ENCODE measurements around the gene ITGA6.

The ITGA6 gene

GRCh38 chr2:172402198-172402597, 25.2 kb upstream of the ITGA6 start:
- Histone ChIP-seq H3K27ac (ENCODE audit: low read depth, low read length) (no peak overlapping the region), H3K9ac (ENCODE audit: low read length) (no peak overlapping the region), H3K9me3 (ENCODE audit: control insufficient read depth, insufficient read depth, low read depth, low read length) (no peaks in the 10 kb centered on the region), H3K4me3 (ENCODE audit: low read depth, low read length) (no peak overlapping the region), H3K36me3 (ENCODE audit: control insufficient read depth, insufficient read depth, low read length) (no peaks in the 10 kb centered on the region), H3K27me3 (ENCODE audit: control insufficient read depth, insufficient read depth, low read length) (no peaks in the 10 kb centered on the region), H3K4me1 (ENCODE audit: control insufficient read depth, insufficient read depth, low read length) (no peaks in the 10 kb centered on the region)

GRCh38 chr2:172403402-172403801, 24.0 kb upstream of the ITGA6 start:
- Histone ChIP-seq H3K9me3 (ENCODE audit: control insufficient read depth, insufficient read depth, low read depth, low read length) (no peaks in the 10 kb centered on the region), H3K9ac (ENCODE audit: low read length) (no peak overlapping the region), H3K36me3 (ENCODE audit: control insufficient read depth, insufficient read depth, low read length) (no peaks in the 10 kb centered on the region), H3K4me3 (ENCODE audit: low read depth, low read length) (no peak overlapping the region), H3K27me3 (ENCODE audit: control insufficient read depth, insufficient read depth, low read length) (no peaks in the 10 kb centered on the region), H3K4me1 (ENCODE audit: control insufficient read depth, insufficient read depth, low read length) (no peaks in the 10 kb centered on the region), H3K27ac (ENCODE audit: low read depth, low read length) (no peak overlapping the region)

- Histone ChIP-seq H3K36me3 (ENCODE audit: control insufficient read depth, insufficient read depth, low read length) (no peaks in the 10 kb centered on the region), H3K4me3 (ENCODE audit: low read depth, low read length) (no peak overlapping the region), H3K27ac (ENCODE audit: low read depth, low read length) (no peak overlapping the region), H3K4me1 (ENCODE audit: control insufficient read depth, insufficient read depth, low read length) (no peaks in the 10 kb centered on the region), H3K9me3 (ENCODE audit: control insufficient read depth, insufficient read depth, low read depth, low read length) (no peaks in the 10 kb centered on the region), H3K9ac (ENCODE audit: low read length) (no peak overlapping the region), H3K27me3 (ENCODE audit: control insufficient read depth, insufficient read depth, low read length) (no peaks in the 10 kb centered on the region)
Observed at GRCh38 chr2:172403881-172404468, 23.4 kb upstream of the ITGA6 start.

- H3K4me1 ChIP-seq (ENCODE audit: control insufficient read depth, insufficient read depth, low read length) = no peaks in the 10 kb centered on the region
- no peaks in the 10 kb centered on the region for H3K27me3 ChIP-seq (ENCODE audit: control insufficient read depth, insufficient read depth, low read length)
Observed at GRCh38 chr2:172404824-172405223, 22.6 kb upstream of the ITGA6 start.

GRCh38 chr2:172405673-172406072, 21.7 kb upstream of the ITGA6 start:
- H3K9ac ChIP-seq (ENCODE audit: low read length) = no peak overlapping the region
- no peaks in the 10 kb centered on the region for H3K9me3 ChIP-seq (ENCODE audit: control insufficient read depth, insufficient read depth, low read depth, low read length)
- H3K36me3 ChIP-seq (ENCODE audit: control insufficient read depth, insufficient read depth, low read length) = no peaks in the 10 kb centered on the region
- H3K27me3 ChIP-seq (ENCODE audit: control insufficient read depth, insufficient read depth, low read length) = no peaks in the 10 kb centered on the region
- H3K27ac ChIP-seq (ENCODE audit: low read depth, low read length) = no peak overlapping the region
- H3K4me1 ChIP-seq (ENCODE audit: control insufficient read depth, insufficient read depth, low read length) = no peaks in the 10 kb centered on the region
- no peak overlapping the region for H3K4me3 ChIP-seq (ENCODE audit: low read depth, low read length)

More at GRCh38 chr2:172404824-172405223, 22.6 kb upstream of the ITGA6 start:
- Histone ChIP-seq H3K9ac (ENCODE audit: low read length) (no peak overlapping the region), H3K9me3 (ENCODE audit: control insufficient read depth, insufficient read depth, low read depth, low read length) (no peaks in the 10 kb centered on the region), H3K27ac (ENCODE audit: low read depth, low read length) (no peak overlapping the region), H3K36me3 (ENCODE audit: control insufficient read depth, insufficient read depth, low read length) (no peaks in the 10 kb centered on the region), H3K4me3 (ENCODE audit: low read depth, low read length) (no peak overlapping the region)

- Histone ChIP-seq H3K9ac (ENCODE audit: low read length) (no peak overlapping the region), H3K27me3 (ENCODE audit: control insufficient read depth, insufficient read depth, low read length) (no peaks in the 10 kb centered on the region), H3K36me3 (ENCODE audit: control insufficient read depth, insufficient read depth, low read length) (no peaks in the 10 kb centered on the region), H3K9me3 (ENCODE audit: control insufficient read depth, insufficient read depth, low read depth, low read length) (no peaks in the 10 kb centered on the region), H3K27ac (ENCODE audit: low read depth, low read length) (no peak overlapping the region), H3K4me3 (ENCODE audit: low read depth, low read length) (no peak overlapping the region), H3K4me1 (ENCODE audit: control insufficient read depth, insufficient read depth, low read length) (no peaks in the 10 kb centered on the region)
Observed at GRCh38 chr2:172408143-172408766, 19.1 kb upstream of the ITGA6 start.

GRCh38 chr2:172409042-172409441, 18.3 kb upstream of the ITGA6 start:
- no peak overlapping the region for H3K9ac ChIP-seq (ENCODE audit: low read length)
- H3K27ac ChIP-seq (ENCODE audit: low read depth, low read length) = no peak overlapping the region
- no peaks in the 10 kb centered on the region for H3K36me3 ChIP-seq (ENCODE audit: control insufficient read depth, insufficient read depth, low read length)
- no peaks in the 10 kb centered on the region for H3K27me3 ChIP-seq (ENCODE audit: control insufficient read depth, insufficient read depth, low read length)
- no peaks in the 10 kb centered on the region for H3K9me3 ChIP-seq (ENCODE audit: control insufficient read depth, insufficient read depth, low read depth, low read length)
- no peak overlapping the region for H3K4me3 ChIP-seq (ENCODE audit: low read depth, low read length)
- H3K4me1 ChIP-seq (ENCODE audit: control insufficient read depth, insufficient read depth, low read length) = no peaks in the 10 kb centered on the region

GRCh38 chr2:172412984-172413492, 14.3 kb upstream of the ITGA6 start:
- Histone ChIP-seq H3K36me3 (ENCODE audit: control insufficient read depth, insufficient read depth, low read length) (no peaks in the 10 kb centered on the region), H3K4me1 (ENCODE audit: control insufficient read depth, insufficient read depth, low read length) (no peaks in the 10 kb centered on the region), H3K27me3 (ENCODE audit: control insufficient read depth, insufficient read depth, low read length) (no peaks in the 10 kb centered on the region), H3K27ac (ENCODE audit: low read depth, low read length) (no peak overlapping the region), H3K9me3 (ENCODE audit: control insufficient read depth, insufficient read depth, low read depth, low read length) (0 out of 2 replicates have a peak, but pooled peaks cover 10% of the 10 kb centered on the region), H3K9ac (ENCODE audit: low read length) (no peak overlapping the region), H3K4me3 (ENCODE audit: low read depth, low read length) (no peak overlapping the region)

GRCh38 chr2:172415157-172415864, 12.1 kb upstream of the ITGA6 start:
- no peak overlapping the region for H3K9ac ChIP-seq (ENCODE audit: low read length)
- no peak overlapping the region for H3K4me3 ChIP-seq (ENCODE audit: low read depth, low read length)
- H3K9me3 ChIP-seq (ENCODE audit: control insufficient read depth, insufficient read depth, low read depth, low read length) = 0 out of 2 replicates have a peak, but pooled peaks cover 10% of the 10 kb centered on the region
- no peaks in the 10 kb centered on the region for H3K27me3 ChIP-seq (ENCODE audit: control insufficient read depth, insufficient read depth, low read length)
- H3K36me3 ChIP-seq (ENCODE audit: control insufficient read depth, insufficient read depth, low read length) = no peaks in the 10 kb centered on the region
- no peaks in the 10 kb centered on the region for H3K4me1 ChIP-seq (ENCODE audit: control insufficient read depth, insufficient read depth, low read length)
- H3K27ac ChIP-seq (ENCODE audit: low read depth, low read length) = no peak overlapping the region

GRCh38 chr2:172415865-172416183, 11.6 kb upstream of the ITGA6 start:
- Histone ChIP-seq H3K27me3 (ENCODE audit: control insufficient read depth, insufficient read depth, low read length) (no peaks in the 10 kb centered on the region), H3K9me3 (ENCODE audit: control insufficient read depth, insufficient read depth, low read depth, low read length) (0 out of 2 replicates have a peak, but pooled peaks cover 10% of the 10 kb centered on the region), H3K36me3 (ENCODE audit: control insufficient read depth, insufficient read depth, low read length) (no peaks in the 10 kb centered on the region), H3K4me3 (ENCODE audit: low read depth, low read length) (no peak overlapping the region), H3K27ac (ENCODE audit: low read depth, low read length) (no peak overlapping the region), H3K4me1 (ENCODE audit: control insufficient read depth, insufficient read depth, low read length) (no peaks in the 10 kb centered on the region), H3K9ac (ENCODE audit: low read length) (no peak overlapping the region)

- Histone ChIP-seq H3K9me3 (ENCODE audit: control insufficient read depth, insufficient read depth, low read depth, low read length) (0 out of 2 replicates have a peak, but pooled peaks cover 10% of the 10 kb centered on the region), H3K27me3 (ENCODE audit: control insufficient read depth, insufficient read depth, low read length) (no peaks in the 10 kb centered on the region), H3K27ac (ENCODE audit: low read depth, low read length) (no peak overlapping the region), H3K36me3 (ENCODE audit: control insufficient read depth, insufficient read depth, low read length) (no peaks in the 10 kb centered on the region), H3K9ac (ENCODE audit: low read length) (no peak overlapping the region), H3K4me1 (ENCODE audit: control insufficient read depth, insufficient read depth, low read length) (no peaks in the 10 kb centered on the region), H3K4me3 (ENCODE audit: low read depth, low read length) (no peak overlapping the region)
Observed at GRCh38 chr2:172416447-172417058, 10.8 kb upstream of the ITGA6 start.
